ENCODE measurements around the gene PTPRN2.

DNA sequence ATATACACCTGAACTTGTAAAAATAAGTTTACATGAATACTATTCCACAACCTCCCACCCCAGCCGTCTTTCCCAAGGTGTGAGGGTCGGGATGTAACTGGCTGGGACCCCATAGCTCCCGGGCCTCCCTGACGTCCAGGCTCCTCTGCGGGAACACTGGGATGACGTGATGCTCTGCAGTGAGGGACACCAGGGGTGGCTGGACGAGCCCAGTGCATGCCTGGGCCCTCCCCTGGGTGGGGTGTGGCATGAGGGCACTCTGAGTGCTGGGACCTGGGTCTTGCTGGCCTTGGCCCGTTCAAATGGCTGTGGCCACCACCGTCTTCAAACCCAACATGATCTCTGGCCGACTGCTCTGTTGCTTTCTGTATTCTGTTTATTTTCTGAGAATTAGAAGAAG is 1068.4 kb downstream of the PTPRN2 start:
- TF ChIP-seq, protein P1, sequence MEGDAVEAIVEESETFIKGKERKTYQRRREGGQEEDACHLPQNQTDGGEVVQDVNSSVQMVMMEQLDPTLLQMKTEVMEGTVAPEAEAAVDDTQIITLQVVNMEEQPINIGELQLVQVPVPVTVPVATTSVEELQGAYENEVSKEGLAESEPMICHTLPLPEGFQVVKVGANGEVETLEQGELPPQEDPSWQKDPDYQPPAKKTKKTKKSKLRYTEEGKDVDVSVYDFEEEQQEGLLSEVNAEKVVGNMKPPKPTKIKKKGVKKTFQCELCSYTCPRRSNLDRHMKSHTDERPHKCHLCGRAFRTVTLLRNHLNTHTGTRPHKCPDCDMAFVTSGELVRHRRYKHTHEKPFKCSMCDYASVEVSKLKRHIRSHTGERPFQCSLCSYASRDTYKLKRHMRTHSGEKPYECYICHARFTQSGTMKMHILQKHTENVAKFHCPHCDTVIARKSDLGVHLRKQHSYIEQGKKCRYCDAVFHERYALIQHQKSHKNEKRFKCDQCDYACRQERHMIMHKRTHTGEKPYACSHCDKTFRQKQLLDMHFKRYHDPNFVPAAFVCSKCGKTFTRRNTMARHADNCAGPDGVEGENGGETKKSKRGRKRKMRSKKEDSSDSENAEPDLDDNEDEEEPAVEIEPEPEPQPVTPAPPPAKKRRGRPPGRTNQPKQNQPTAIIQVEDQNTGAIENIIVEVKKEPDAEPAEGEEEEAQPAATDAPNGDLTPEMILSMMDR (IDR thresholded peaks at IDR 0.05 in 2 of 3, conservative IDR thresholded peaks at IDR 0.05 in 1 of 3; ENCODE audit: borderline replicate concordance in 1 of 3, insufficient read depth in 1 of 3, low read depth in 2 of 3, low read length in 2 of 3): no peak
- TF ChIP-seq SIN3A (IDR thresholded peaks at IDR 0.05; ENCODE audit: low read depth) (no peak), POLR2AphosphoS5 (IDR thresholded peaks at IDR 0.05; ENCODE audit: low read depth, low read length) (no peak), ZNF274 (IDR thresholded peaks at IDR 0.05; ENCODE audit: low read depth, low read length) (no peak), POLR2A (IDR thresholded peaks at IDR 0.05; ENCODE audit: borderline replicate concordance, extremely low read depth, insufficient read depth, insufficient read length) (no peak), EZH2 (IDR thresholded peaks at IDR 0.05) (no peak), ELF1 (IDR thresholded peaks at IDR 0.05; ENCODE audit: borderline replicate concordance, low read depth) (no peak), EZH2phosphoT487 (IDR thresholded peaks at IDR 0.05; ENCODE audit: borderline replicate concordance) (no peak), RAD21 (IDR thresholded peaks at IDR 0.05; ENCODE audit: low read depth) (no peak), SP1 (IDR thresholded peaks at IDR 0.05; ENCODE audit: low read depth) (no peak)
- TF ChIP-seq, protein P2, sequence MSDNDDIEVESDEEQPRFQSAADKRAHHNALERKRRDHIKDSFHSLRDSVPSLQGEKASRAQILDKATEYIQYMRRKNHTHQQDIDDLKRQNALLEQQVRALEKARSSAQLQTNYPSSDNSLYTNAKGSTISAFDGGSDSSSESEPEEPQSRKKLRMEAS (IDR thresholded peaks at IDR 0.05): no peak
- TF ChIP-seq, protein P3, sequence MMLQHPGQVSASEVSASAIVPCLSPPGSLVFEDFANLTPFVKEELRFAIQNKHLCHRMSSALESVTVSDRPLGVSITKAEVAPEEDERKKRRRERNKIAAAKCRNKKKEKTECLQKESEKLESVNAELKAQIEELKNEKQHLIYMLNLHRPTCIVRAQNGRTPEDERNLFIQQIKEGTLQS (IDR thresholded peaks at IDR 0.05): no peak
